GM21717 (cell line): ENCODE measurements around the gene CKAP5.
"Not testable (repeated sequence)": the region's sequence is repeated elsewhere in the genome, so short reads cannot be mapped to it uniquely, and the experiment has no call there.

Experiments used
- ATAC-seq: cut with Tn5 transposase; IDR thresholded peaks from one replicate; pipeline ENCODE4 v1.9.1; 2021; ENCODE audit warnings: mild to moderate bottlenecking, moderate library complexity; ENCODE audit not compliant: unreplicated experiment

Gene CKAP5

DNA sequence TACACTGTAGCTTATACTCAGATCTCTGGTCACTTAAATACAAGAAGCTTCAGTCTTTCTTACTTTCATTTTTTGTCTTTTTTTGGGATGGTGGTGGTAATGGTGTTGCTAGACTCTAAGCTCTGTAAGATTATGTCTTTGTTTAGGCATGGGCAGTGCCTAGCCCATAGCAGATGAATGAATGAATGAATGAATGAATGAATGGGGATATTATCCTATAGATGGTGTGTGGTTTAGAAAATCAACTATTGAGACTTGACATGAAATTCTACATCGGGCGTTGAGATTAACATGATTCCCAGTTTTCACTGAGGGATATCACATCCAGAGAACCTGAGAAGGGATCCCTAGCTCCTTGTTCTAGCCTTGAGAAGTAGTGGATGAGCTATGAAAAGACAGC lies 9.8 kb upstream of the CKAP5 start:
- no peak for ATAC-seq

DNA sequence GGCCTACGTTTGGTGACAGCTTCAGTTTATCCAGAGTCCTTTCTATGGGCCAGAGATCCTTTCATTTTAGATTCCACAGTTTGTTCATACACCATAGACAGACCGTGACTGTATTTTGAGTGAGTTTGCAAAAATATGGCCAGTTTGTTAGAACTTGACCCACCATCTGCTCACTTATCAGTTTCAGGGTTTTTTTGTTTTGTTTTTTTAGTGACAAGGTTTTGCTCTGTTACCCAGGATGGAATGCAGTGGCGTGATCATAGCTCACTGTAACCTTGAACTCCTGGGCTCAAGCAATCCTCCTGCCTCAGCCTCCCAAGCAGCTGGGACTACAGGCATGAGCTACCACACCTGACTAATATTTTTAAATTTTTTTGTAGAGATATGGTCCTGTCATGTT lies 9.1 kb upstream of the CKAP5 start:
- no peak for ATAC-seq

DNA sequence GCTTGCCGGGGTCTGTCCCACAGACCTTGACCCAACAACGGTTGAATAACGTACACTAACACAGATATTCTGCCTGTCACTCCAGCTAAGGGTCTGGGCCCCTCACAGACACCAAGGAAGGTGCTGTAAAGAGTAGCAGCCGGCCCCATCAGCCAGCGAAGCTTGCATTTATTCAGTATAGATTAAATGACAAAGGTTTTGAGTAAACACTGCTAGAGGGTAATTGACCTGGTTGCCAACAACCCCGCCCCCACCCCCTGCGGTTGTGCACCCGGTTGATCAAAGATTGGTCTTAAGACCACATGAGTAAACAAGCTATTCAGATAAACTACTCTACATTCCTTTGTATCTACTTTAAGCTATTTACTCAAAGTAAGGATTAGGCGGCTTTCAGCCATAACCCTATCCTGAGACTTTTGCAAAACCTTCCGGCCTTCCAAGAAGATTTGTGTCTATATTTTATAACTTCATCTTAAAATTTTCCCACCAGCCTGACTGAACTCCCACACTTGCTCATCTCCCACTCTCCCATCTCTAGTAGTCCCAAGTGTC lies 4.8 kb upstream of the CKAP5 start:
- no peak for ATAC-seq

DNA sequence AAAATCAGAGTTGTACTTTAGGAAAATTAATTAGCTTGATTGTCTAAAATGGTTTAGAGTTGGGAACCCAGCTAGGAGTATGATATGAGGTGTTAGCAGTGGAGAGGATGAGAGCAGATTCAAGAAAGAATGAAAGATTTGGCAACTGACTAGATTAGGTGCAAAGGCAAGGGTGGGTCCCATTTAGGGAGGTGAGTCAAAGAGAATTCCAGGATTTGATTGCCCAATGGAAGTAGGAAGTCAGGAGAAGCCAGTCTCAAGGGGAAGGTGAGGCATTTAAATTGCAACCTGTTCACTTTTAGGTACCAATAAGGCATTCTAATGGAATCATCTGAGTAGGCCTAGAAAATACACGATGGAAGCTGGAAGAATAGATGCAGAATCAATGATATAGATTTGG lies 3.6 kb upstream of the CKAP5 start:
- ATAC-seq, result no peak

DNA sequence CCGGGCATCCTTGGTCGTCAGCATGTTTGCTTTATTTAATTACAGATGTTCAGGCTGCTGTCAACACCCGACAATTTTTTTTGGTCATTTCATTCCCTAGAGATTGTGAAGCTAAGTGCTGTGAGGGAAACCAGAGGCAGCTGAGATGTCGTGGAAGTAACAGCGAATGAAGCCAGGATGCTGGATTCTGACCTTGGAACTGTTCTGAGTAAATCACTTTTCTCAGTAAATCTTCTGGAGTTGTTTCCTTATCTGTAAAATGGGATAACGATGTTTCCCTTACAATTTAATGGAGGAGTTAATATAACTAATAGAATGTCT lies 390 bp upstream of the CKAP5 start:
- peak; percentile 3 for ATAC-seq

DNA sequence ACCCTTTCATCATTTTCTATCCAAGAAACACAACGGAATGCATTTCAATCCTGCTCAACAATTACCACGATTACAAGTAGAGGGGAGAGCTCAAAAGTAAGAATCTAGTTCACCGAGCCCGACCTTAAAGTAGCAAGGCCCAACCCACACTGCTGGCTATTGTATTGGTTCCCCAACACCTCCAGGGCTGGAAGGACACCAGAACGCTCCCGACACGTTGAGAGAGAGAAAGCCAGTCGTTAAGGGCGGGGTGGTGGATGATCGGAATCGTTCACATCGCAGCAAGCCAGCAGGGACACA lies 690 bp downstream of the CKAP5 start:
- ATAC-seq, result peak; percentile 23

DNA sequence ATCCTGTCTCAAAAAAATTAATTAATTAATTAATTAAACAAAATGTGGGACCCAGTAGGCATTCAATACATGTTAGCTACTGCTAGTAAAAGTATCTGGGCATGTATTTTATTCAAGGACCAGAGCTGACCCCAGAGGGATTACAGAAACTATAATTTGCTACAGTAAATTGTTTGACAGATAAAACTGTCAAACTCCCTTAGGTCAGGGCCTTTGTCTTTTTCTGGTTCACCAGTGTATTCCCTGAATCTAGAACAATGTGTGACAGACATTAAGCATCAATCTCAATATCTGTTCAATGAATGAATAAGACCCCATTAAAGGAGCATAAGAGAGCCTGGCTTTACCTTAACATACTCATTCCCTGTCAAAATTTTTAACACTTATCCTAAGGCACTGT lies 6.0 kb downstream of the CKAP5 start:
- no peak for ATAC-seq

DNA sequence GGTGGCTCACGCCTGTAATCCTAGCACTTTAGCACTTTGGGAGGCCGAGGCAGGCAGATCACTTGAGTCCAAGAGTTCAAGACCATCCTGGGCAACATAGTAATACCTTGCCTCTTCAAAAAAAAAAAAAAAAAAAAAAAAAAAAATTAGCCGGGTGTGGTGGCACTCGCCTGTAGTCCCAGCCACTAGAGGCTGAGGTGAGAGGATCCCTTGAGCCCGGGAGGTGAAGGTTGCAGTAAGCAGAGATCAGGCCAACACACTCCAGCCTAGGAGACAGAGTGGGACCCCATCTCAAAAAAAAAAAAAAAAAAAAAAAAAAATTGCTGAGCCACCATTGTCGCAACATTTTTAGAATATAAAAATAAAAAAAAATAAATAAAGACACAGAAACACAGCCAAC lies 7.6 kb downstream of the CKAP5 start:
- no peak for ATAC-seq

DNA sequence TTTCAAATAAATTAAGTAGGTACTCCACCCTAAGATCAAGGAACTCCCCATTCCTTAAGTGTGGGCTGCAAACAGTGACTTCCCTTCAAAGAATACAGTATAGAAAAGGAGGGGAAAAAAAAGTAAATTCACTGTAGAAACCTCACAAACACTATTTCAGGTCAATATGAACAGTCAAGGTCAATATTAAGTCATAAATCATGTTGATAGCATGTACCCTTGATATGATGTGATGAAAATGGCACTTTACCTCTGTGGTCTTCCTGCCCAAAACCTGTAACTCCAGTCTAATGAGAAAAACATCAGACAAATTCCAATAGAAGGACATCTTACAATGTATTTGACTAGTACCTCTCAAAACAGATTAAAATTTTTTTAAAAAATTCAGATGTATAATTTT lies 8.2 kb downstream of the CKAP5 start:
- ATAC-seq, result no peak

DNA sequence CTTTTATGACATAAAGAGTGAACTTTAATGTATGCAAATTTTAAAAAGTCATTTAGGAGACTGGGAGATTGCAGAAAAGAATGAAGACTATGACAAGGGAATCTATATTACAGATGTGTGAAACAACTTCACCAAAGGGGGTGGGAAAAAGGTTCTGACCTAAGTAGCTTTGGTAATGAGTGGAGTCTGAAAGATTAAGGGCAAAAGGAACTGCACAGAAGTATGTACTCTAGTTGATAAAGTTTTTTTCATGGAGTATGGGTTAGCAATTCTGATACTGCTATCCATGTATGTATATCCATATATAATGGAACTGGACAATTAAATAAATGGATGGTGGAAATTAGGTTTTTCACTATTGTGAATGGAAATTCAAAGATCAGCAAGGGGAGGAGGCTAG lies 9.2 kb downstream of the CKAP5 start:
- no peak for ATAC-seq

DNA sequence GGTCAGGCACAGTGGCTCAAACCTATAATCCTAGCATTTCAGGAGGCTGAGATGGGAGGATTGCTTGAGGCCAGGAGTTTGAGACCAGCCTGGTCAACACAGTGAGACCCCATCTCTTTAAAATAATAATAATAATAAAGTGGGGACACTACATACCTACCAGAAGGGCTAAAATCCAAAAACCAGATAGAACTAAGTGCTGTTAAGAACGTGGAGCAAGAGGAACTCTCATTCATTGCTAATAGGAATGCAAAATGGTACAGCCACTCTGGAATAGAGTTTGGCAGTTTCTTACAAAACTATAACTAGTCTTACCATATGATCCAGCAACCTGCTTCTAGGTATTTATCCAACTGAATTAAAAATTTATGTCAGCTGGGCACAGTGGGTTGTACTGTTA lies 9.6 kb downstream of the CKAP5 start:
- ATAC-seq, result no peak

DNA sequence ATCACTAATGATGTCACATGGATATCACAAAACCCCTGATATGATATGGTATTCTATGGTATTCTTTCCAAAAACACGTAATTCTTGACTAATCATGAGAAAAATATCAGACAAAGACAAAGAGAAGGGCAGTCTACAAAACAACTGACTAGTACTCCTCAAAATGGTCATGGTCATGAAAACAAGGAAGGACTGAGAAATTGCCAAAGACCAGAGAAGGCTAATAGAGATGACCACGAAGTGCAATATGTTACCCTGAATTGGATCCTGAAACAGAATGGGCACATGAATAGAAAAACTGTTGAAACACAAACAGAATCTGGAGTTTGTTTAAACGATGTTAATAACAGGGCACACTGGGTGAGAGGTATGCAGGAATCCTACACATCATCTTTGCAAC lies 10.2 kb downstream of the CKAP5 start:
- ATAC-seq, result no peak

DNA sequence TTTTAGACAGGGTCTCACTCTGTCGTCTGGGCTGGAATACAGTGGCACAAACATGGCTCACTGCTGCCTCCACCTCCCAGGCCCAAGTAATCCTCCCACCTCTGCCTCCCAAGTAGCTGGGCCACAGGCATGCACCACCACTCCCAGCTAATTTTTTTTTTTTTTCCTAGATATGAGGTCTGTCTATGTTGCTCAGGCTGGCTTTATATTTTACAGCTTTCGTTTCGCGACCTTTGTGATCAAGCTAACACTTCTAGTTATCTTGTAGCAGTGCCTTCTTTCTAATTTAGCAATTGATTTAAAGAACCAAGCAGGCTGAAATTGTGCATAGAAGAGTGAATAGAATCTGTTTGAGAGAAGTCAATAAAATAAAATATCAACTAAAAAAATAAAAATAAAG lies 11.3 kb downstream of the CKAP5 start:
- no peak for ATAC-seq

DNA sequence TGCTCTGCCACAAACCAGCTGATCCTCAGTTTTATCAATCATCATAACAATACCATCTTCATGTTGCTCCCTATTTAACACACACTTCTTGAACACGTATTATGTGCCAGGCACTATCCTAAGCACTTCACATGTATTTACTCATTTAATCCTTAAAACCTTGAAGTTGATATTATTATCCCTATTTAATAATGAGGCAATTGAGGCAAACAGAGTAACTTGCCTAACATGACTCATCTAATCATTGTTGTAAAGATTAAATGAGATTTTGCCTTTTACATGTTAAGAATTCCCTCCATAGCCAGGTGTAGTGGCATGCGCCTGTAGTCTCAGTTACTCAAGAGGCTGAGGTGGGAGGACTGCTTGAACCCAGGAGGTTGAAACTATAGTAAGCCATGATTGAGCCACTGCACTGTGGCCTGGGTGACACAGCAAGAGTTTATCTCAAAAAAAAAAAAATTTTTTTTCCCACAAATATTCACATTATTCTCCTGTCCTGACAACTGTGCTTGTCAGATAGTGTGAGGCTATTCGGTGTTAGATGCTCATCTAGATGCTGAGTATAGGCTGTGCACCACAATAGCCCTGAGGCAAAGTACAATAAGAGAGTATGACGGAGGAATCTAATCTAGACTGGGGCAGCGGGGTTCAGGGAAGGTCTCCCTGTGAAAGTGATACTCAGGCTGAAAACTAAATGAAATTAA lies 13.4 kb downstream of the CKAP5 start:
- ATAC-seq, result no peak

DNA sequence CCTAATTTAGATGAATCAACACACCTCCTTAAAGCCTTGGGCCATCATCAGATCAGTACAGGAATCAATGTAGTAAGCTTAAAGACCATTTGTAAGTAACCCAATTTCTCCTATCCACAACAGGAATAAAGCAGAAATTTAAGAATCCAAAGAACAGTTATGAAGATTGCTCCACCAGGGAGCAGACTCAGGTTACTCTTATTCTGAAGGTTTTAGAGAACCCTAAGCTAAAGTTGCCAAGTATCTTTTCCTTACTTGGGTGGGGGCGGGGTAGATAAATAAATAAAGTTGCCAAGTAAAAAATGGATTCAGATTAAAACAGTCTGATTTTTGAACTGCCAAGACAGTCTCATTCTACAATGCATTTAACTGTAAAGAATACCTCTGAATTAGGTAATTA lies 18.1 kb downstream of the CKAP5 start:
- no peak for ATAC-seq

DNA sequence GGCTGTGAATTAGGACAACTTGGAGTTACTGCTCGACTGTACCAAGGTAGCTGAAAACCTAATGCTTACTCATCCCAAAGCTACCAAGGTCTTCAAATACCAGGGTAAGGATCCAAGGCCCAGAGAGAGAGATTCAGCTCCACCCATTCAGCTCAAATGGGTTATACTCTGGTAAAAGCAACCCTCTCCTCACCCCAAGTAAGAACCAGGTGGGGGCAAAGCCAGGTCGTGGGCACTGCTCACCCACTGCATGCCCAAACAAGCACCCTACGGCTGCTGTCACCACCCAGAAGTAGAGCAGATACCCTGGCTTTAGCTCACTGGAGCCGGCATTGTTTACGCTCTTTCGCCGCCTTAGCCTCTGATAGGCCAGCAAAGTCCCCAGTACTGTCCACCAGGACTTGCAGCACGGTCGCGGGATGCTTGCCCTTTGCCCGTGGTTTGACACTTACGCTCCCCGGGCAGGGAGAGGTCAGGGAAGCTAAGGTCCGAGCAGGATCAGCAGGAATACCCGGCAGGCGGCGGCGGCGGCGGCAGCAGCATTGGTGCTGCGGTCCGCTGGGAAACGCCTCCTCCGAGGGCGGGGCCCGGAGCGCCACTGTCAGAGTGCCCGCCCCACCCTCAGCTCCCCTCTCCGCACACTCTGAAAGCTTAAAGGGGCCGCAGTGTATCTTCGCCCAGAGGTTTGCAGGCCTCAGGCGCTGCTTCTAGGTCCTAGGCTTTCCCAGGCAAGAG lies 19.6 kb downstream of the CKAP5 start:
- ATAC-seq, result peak; percentile 89

DNA sequence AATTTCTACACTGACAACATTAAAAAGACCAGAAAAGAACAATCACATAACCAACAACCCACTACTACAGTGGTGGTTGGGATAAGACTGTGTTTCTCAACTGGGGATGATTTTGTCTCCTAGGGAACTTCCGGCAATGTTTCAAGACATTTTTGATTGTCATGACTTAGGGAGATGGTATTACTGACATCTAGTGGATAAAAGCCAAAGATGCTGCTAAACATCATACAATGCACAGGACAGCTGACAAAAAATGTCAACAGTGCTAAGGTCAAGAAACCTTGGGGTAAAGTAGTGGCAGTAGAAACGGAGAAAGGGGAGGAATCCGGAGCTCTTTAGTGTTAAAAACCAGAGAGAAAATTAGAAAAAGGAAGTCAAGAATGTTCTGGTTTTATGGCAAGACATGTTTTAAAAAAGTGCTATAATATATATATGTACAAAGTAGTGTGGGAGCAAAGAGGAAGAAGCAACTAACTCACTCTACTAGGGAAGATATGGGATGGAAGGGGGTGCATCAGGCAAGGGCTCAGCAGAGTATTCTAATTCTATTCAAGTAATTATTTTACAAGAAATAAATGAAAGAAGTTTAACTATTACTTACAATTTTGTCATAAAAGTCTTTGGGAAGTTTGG lies 37.2 kb downstream of the CKAP5 start:
- no peak for ATAC-seq

DNA sequence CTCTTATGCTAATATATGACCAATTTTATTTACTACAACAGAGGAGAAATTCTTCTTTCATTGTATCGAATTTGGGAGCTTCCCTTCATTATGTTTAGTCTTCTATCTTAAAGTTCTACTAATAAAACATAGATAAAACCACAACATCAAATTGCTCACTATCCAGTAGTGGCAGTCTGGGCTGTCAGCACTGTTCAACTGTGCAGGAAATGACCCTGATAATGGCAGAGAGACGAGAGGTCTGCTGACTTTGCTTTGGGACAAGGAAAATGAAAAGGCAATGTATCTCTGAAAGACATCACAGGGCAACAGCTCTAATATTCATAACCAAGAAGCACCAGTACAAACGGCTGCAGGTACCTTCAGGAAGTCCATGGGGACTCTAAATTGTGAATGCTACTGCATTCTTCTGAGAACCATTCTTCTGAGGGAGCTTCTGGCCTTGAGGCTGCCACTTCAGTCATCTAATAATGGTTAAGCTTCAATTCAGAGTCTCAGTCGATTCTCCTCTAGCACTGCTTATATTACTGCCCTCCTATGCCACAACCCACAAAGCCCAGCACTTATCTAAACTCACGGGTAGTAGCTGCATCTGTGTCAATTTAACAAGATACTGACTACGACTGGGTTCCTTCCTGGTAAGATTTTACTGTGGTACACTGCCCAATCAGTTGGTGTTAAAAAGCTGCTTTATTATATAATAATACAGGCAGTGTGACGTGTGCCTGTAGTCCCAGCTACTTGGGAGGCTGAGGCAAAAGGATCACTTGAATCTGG lies 44.2 kb downstream of the CKAP5 start:
- ATAC-seq, result no peak

DNA sequence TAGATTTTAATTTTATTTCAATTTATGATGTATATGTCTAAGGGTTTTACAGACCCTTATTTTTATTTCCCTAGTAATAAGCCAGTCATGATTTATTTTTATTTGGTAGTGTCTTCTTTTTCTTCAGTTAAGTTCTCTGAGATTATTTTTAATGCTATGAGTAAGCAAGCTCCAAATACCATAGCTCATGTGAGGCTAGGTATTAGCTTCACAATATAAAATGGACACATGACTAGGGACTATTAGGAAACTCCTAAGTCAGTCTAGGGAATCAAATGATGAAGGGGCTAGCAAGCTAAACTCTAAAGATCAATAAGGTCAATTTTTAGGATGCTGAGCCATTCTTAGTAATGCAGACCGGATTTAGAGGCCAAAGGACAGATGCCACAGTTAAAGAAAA lies 45.9 kb downstream of the CKAP5 start:
- no peak for ATAC-seq

DNA sequence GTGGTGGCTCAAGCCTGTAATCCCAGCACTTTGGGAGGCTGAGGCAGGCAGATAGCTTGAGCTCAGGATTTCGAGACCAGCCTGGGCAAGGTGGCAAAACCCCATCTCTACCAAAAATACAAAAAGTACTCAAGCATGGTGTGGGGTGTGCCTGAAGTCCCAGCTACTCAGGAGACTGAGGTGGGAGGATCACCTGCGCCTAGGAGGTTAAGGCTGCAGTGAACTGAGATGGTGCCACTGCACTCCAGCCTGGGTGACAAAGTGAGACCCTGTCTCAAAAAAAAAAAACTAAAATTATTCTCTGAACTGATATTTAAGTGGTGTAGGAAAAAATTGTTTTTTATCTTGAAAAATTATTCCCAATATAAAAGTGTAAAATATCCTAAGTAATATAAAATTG lies 46.4 kb downstream of the CKAP5 start:
- ATAC-seq, result not testable (repeated sequence)

DNA sequence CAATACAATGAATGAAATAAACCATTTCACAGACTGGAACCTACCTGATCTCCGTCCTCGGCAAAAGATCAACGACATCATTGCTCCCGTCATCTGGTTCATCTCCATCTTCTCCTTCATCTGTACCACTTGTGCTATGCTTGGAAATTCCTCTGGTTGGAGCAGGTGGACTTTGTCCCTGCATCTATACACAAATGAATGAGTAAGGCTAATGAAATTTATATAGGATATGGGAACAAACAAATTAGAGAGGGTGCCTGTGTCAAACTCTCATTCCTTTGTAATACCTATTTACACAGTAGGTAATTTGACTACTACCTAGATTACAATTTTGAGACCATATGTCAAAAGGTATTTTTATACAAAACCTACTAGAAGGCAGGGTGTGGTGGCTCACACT lies 67.7 kb downstream of the CKAP5 start:
- no peak for ATAC-seq

DNA sequence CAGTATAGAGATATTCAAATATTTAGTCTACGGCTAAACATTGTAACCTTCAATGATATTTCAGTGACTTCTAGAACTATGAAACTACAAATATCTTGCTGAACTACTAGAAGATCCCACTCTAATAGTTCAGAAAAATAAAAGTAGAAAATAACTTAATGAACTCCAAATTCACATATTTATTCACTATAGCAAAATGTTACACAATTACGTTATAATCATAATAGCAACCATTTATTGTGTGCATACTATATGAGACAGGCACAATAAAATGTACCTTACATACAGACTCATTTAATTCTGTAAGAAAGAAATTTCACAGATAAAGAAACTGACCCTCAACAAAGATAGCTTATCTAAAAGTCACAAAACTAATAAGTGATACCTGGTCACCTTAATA lies 69.2 kb downstream of the CKAP5 start:
- ATAC-seq, result no peak
